GM23248 (cell line): ENCODE data around the gene PDE8B. TPM values are rescaled to one million over a fixed set of nuclear protein-coding genes. Genes with fewer than 3 reads are reported as not detected.

ENCODE experiments used
- DNase-seq: peaks from one replicate; pipeline ENCODE4 v3.0.0-alpha.2; 2015
- H2AFZ ChIP-seq: fragments of 200-600 bp; sonication (generic); 2 replicates; pipeline ENCODE4 v1.6.1; 2016; ENCODE audit warnings: antibody characterized with exemption
- H3F3A ChIP-seq: fragments of 200-600 bp; sonication (generic); 2 replicates; pipeline ENCODE4 v1.6.1; 2016; ENCODE audit warnings: mild to moderate bottlenecking, antibody characterized with exemption, mixed run types; ENCODE audit not compliant: insufficient read depth
- H3K27ac ChIP-seq: fragments of 200-600 bp; sonication (generic); 2 replicates; pipeline ENCODE4 v1.5.1; 2016; ENCODE audit warnings: mild to moderate bottlenecking
- H3K27me3 ChIP-seq: fragments of 200-600 bp; sonication (generic); replicated peaks from 2 replicates; pipeline ENCODE4 v1.6.1; 2016; ENCODE audit warnings: mild to moderate bottlenecking; ENCODE audit not compliant: insufficient read depth
- H3K36me3 ChIP-seq: fragments of 200-600 bp; sonication (generic); 2 replicates; pipeline ENCODE4 v1.6.1; 2016; ENCODE audit warnings: low read depth, mild to moderate bottlenecking
- H3K4me1 ChIP-seq: fragments of 200-600 bp; sonication (generic); 2 replicates; pipeline ENCODE4 v1.6.1; 2016; ENCODE audit warnings: mild to moderate bottlenecking; ENCODE audit not compliant: insufficient read depth
- H3K4me2 ChIP-seq: fragments of 200-600 bp; sonication (generic); one replicate; pipeline ENCODE4 v1.6.1; 2016; ENCODE audit warnings: mild to moderate bottlenecking; ENCODE audit not compliant: unreplicated experiment
- H3K4me3 ChIP-seq: fragments of 200-600 bp; sonication (generic); 2 replicates; pipeline ENCODE4 v1.5.1; 2016; ENCODE audit warnings: mild to moderate bottlenecking
- H3K79me2 ChIP-seq: fragments of 200-600 bp; sonication (generic); 2 replicates; pipeline ENCODE4 v1.6.1; 2016; ENCODE audit warnings: mild to moderate bottlenecking; ENCODE audit not compliant: insufficient read depth
- H3K9ac ChIP-seq: fragments of 200-600 bp; sonication (generic); 2 replicates; pipeline ENCODE4 v1.6.1; 2016; ENCODE audit warnings: mild to moderate bottlenecking
- H3K9me2 ChIP-seq: fragments of 200-600 bp; sonication (generic); 2 replicates; pipeline ENCODE4 v1.6.1; 2016; ENCODE audit warnings: mixed run types, mild to moderate bottlenecking, moderate library complexity; ENCODE audit not compliant: insufficient read depth
- H3K9me3 ChIP-seq: fragments of 200-600 bp; sonication (generic); one replicate; pipeline ENCODE4 v1.6.1; 2017; ENCODE audit warnings: low read depth
- H4K20me1 ChIP-seq: fragments of 200-600 bp; sonication (generic); 2 replicates; pipeline ENCODE4 v1.6.0; 2016; ENCODE audit not compliant: insufficient read depth
- EZH2 ChIP-seq: fragments of 200-600 bp; sonication (generic); IDR thresholded peaks from 2 replicates; pipeline ENCODE4 v1.6.1; 2018; ENCODE audit warnings: antibody characterized with exemption, mild to moderate bottlenecking; ENCODE audit not compliant: insufficient read depth, poor library complexity, severe bottlenecking
- EZH2phosphoT487 ChIP-seq: fragments of 200-600 bp; sonication (generic); IDR thresholded peaks from 2 replicates; pipeline ENCODE4 v1.6.1; 2018; ENCODE audit warnings: antibody characterized with exemption, moderate library complexity, mild to moderate bottlenecking, low read depth; ENCODE audit not compliant: insufficient read depth
- WGBS, 2 experiments: methylation state at CpG; one replicate each; pipeline ENCODE4 v1.1.6; 2015 to 2017; ENCODE audit warnings: low lambda C conversion rate in 2 of 2, low coverage in 1 of 2; ENCODE audit errors: missing lambda C conversion rate in 2 of 2; 5-methylcytosine and 5-hydroxymethylcytosine counted together
- in situ Hi-C: fragments of 300-500 bp; cut with MboI; formaldehyde crosslinking; loops from 2 replicates; pipeline ENCODE4 v1.15.0; 2020
- polyA plus RNA-seq: library from polyadenylated mRNA; unstranded; fragments of >200 nt; fragmentation: Nextera tagmentation; extraction: Ambion mirVana; gene quantifications from 2 replicates; pipeline ENCODE4 v1.2.1, GENCODE V29; 2016
- total RNA-seq: library from RNA; depleted of rRNA; stranded (reverse); fragments of >200 nt; shearing (Covaris generic); gene quantifications from 2 replicates; pipeline ENCODE4 v1.2.3, GENCODE V29; 2014

PDE8B gene
- total and polyA plus RNA-seq, 2 experiments from 2014 or later, result 0.40 TPM; not detected in 1

DNA sequence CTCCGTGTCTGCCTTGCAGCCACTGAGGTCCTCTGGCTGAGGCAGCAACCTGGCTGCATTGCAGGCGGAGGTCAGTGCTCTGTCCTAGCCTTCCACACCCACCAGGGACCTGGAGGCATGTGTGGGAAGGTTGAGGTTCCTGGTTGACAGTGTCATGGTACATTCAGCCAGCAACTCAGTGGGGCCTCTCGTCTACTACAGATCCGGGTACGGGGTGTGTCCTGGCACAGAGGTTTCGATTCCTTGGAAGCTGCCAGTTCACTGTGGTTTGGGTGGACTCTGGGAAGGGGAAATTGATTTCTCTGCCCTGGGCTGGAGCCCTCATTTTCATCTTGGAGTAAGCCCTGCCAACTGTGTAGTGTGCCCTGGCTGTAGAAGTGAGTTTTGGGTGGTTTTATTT, 45.1 kb downstream of the PDE8B start:
- no peaks in the 10 kb centered on the region for H3K36me3 ChIP-seq
- H3K79me2 ChIP-seq, result no peaks in the 10 kb centered on the region
- no peaks in the 10 kb centered on the region for H3F3A ChIP-seq
- H3K9me3 ChIP-seq, result no peaks in the 10 kb centered on the region
- DNase-seq, result no peak
- no peak overlapping the region for H3K4me3 ChIP-seq
- H3K9me2 ChIP-seq, result no peaks in the 10 kb centered on the region
- H2AFZ ChIP-seq, result no peak overlapping the region
- TF ChIP-seq EZH2 (no peak), EZH2phosphoT487 (no peak)
- H3K4me1 ChIP-seq, result no peaks in the 10 kb centered on the region
- H3K9ac ChIP-seq, result no peak overlapping the region
- H3K27me3 ChIP-seq, result peaks cover 3% of the 10 kb centered on the region; the same call in 1 of the 2 replicates
- H4K20me1 ChIP-seq, result no peaks in the 10 kb centered on the region
- in situ Hi-C loops, result no loop called here
- no peak overlapping the region for H3K27ac ChIP-seq
- no peak overlapping the region for H3K4me2 ChIP-seq
- 43 to 49% methylated on average over 6 of the region's 6 CpGs for WGBS, 2 experiments

DNA sequence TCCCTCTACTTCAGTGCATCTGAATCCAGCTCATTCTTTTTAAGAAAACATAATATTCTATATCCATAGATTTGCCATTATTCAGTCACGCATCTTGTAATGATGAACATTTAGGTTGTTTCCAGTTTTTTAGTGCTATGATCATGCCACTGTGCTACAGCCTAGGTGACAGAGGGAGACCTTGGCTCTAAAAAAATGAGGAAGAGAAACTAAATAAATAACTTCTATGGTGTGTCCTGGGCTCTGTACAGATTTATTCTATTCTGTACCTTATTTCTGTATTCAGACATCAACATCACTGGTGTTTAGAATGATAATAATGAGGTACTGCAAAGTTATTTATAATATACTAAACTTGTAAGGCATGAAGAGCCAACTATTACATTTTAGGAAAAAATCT, 45.9 kb downstream of the PDE8B start:
- DNase-seq, result no peak
- Histone ChIP-seq H3K4me2 (no peak overlapping the region), H3K9ac (no peak overlapping the region), H3K4me3 (no peak overlapping the region), H3K4me1 (no peaks in the 10 kb centered on the region), H3K27ac (no peak overlapping the region), H3K27me3 (peaks cover 3% of the 10 kb centered on the region; the same call in 1 of the 2 replicates), H4K20me1 (no peaks in the 10 kb centered on the region), H3F3A (no peaks in the 10 kb centered on the region), H3K9me2 (no peaks in the 10 kb centered on the region), H3K36me3 (no peaks in the 10 kb centered on the region), H3K79me2 (no peaks in the 10 kb centered on the region), H2AFZ (no peak overlapping the region), H3K9me3 (no peaks in the 10 kb centered on the region)
- in situ Hi-C loops, result no loop called here
- no peak for TF ChIP-seq EZH2phosphoT487
- no peak for TF ChIP-seq EZH2
- WGBS, 2 experiments, result 59 to 86% methylated on average over 1 of the region's 1 CpG

DNA sequence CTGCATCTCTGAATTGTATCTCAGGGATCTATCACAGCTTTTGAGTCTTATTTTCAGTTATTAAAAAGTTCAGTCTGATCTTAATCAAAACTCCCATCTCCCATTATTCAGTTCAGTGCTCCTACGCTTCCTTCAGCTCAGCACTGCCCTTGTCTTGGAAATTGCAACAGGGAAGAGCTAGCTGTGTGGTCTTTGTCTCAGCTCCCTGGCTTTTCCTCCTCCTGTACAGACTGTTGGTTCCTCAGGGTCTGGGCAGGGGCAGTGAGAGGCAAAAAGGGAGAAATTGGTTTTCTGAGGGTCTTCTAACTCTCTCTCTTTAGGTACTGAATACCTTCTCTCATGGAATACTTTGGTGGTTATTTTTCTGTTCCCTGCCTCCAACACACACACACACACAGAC, 48.2 kb downstream of the PDE8B start:
- H3K27ac ChIP-seq, result no peak overlapping the region
- H2AFZ ChIP-seq, result no peak overlapping the region
- H3K4me1 ChIP-seq, result no peaks in the 10 kb centered on the region
- TF ChIP-seq EZH2phosphoT487 (no peak), EZH2 (no peak)
- H3K9me2 ChIP-seq, result no peaks in the 10 kb centered on the region
- no peaks in the 10 kb centered on the region for H4K20me1 ChIP-seq
- in situ Hi-C loops, result no loop called here
- H3K9ac ChIP-seq, result no peak overlapping the region
- no peak overlapping the region for H3K4me2 ChIP-seq
- no peaks in the 10 kb centered on the region for H3K79me2 ChIP-seq
- peaks cover 3% of the 10 kb centered on the region; the same call in 1 of the 2 replicates for H3K27me3 ChIP-seq
- H3K36me3 ChIP-seq, result no peaks in the 10 kb centered on the region
- no peaks in the 10 kb centered on the region for H3K9me3 ChIP-seq
- no peaks in the 10 kb centered on the region for H3F3A ChIP-seq
- 83 to 93% methylated on average over 1 of the region's 1 CpG for WGBS, 2 experiments
- no peak overlapping the region for H3K4me3 ChIP-seq
- DNase-seq, result no peak

- H3F3A ChIP-seq, result no peaks in the 10 kb centered on the region
- no peak overlapping the region for H3K27ac ChIP-seq
- H3K27me3 ChIP-seq, result no peaks in the 10 kb centered on the region; the same call in 1 of the 2 replicates
- no peaks in the 10 kb centered on the region for H3K9me3 ChIP-seq
- no peaks in the 10 kb centered on the region for H4K20me1 ChIP-seq
- no peak for TF ChIP-seq EZH2
- TF ChIP-seq EZH2phosphoT487, result no peak
- H3K9me2 ChIP-seq, result no peaks in the 10 kb centered on the region
- no peak overlapping the region for H3K4me3 ChIP-seq
- H3K9ac ChIP-seq, result no peak overlapping the region
- no peak overlapping the region for H3K4me2 ChIP-seq
- H3K36me3 ChIP-seq, result no peaks in the 10 kb centered on the region
- no peak for DNase-seq
- no peaks in the 10 kb centered on the region for H3K4me1 ChIP-seq
- no peaks in the 10 kb centered on the region for H3K79me2 ChIP-seq
- in situ Hi-C loops, result no loop called here
- no peak overlapping the region for H2AFZ ChIP-seq
Observed at GRCh38 chr5:77259476-77259875, 49.0 kb downstream of the PDE8B start.

- H3K79me2 ChIP-seq, result no peaks in the 10 kb centered on the region
- WGBS, 2 experiments, result 83 to 100% methylated on average over 1 of the region's 1 CpG
- TF ChIP-seq EZH2phosphoT487, result no peak
- no peak for TF ChIP-seq EZH2
- no peak for DNase-seq
- no peak overlapping the region for H3K4me2 ChIP-seq
- peaks cover 8% of the 10 kb centered on the region for H3K4me1 ChIP-seq
- no peak overlapping the region for H2AFZ ChIP-seq
- H3K9ac ChIP-seq, result no peak overlapping the region
- H3F3A ChIP-seq, result no peaks in the 10 kb centered on the region
- H3K27ac ChIP-seq, result no peak overlapping the region
- no peak overlapping the region for H3K4me3 ChIP-seq
- H4K20me1 ChIP-seq, result no peaks in the 10 kb centered on the region
- in situ Hi-C loops, result no loop called here
- no peaks in the 10 kb centered on the region for H3K27me3 ChIP-seq
- no peaks in the 10 kb centered on the region for H3K36me3 ChIP-seq
- no peaks in the 10 kb centered on the region for H3K9me2 ChIP-seq
- no peaks in the 10 kb centered on the region for H3K9me3 ChIP-seq
Observed at GRCh38 chr5:77262697-77263096, 52.2 kb downstream of the PDE8B start.
